ENCODE measurements around the gene CFTR. TPM values are rescaled to one million over a fixed set of nuclear protein-coding genes. Genes with fewer than 3 reads are reported as not detected.

Gene CFTR
- total RNA-seq, 2 experiments from 2014 or later, result not detected

DNA sequence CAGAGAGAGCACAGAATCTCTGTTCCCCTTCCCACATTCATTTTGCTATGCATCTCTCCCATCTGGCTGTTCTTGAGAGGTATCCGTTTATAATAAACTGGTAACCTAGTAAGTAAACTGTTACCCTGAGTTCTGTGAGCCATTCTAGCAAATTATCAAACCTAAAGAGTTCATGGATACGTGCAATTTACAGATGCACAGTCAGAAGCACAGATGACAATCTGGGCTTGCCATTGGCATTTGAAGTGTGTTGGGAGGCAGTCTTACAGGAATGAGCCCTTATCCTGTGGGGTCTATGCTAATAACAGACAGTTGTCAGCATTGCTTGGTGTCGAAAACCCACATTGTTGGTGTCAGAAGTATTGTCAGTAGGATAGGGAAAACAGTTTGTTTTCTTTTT lies 151.8 kb downstream of the CFTR start:
- DNase-seq, result no peak
- Mint-ChIP-seq H3K27me3 (ENCODE audit: low read depth) (no peaks in the 10 kb centered on the region), H3K27ac (no peak overlapping the region), H3K4me1 (ENCODE audit: low read depth) (peaks cover 4% of the 10 kb centered on the region), H3K4me3 (no peak overlapping the region), H3K9me3 (ENCODE audit: insufficient read depth) (no peaks in the 10 kb centered on the region), H3K36me3 (ENCODE audit: low read depth) (no peaks in the 10 kb centered on the region)
- no peak for ATAC-seq
- ChIA-PET CTCF (no interaction called here), POLR2A (no interaction called here)

DNA sequence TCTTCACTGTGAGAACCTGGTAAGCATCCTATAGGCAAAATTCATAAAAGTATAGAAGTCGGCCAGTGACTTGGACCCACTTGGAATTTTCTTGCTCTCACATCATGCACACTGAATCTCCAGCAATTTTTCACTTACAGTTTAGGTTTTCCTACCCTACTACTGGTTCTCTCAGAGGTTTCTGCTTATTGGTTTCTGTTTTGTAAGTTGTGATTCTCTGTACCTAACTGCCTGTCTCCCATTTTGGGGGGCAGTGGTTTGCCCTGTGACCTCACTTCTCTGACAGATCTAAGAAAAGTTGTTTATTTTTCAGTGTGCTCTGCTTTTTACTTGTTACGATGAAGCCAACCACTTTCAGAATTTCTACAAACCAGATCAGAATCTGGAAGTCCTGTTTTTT lies 158.1 kb downstream of the CFTR start:
- no peaks in the 10 kb centered on the region for H3K36me3 Mint-ChIP-seq (ENCODE audit: low read depth)

DNA sequence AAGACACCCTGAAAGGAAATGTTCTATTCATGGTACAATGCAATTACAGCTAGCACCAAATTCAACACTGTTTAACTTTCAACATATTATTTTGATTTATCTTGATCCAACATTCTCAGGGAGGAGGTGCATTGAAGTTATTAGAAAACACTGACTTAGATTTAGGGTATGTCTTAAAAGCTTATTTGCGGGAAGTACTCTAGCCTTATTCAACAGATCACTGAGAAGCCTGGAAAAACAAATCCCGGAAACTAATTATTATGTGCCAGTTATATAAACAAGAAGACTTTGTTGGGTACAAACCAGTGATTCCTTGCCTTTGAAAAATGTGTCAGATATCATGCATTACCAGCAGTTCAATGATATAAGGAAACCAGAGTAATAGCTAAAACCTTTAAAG lies 160.1 kb downstream of the CFTR start:
- CTCF ChIA-PET, result no interaction called here
- Mint-ChIP-seq H3K36me3 (ENCODE audit: low read depth) (no peaks in the 10 kb centered on the region), H3K9me3 (ENCODE audit: insufficient read depth) (no peaks in the 10 kb centered on the region), H3K4me1 (ENCODE audit: low read depth) (no peaks in the 10 kb centered on the region), H3K27me3 (ENCODE audit: low read depth) (no peaks in the 10 kb centered on the region), H3K4me3 (no peak overlapping the region), H3K27ac (no peak overlapping the region)
- DNase-seq (no peak), ATAC-seq (no peak)
- POLR2A ChIA-PET, result no interaction called here

More for the DNA sequence above, 158.1 kb downstream of the CFTR start:
- CTCF ChIA-PET, result no interaction called here
- no peaks in the 10 kb centered on the region for H3K4me1 Mint-ChIP-seq (ENCODE audit: low read depth)
- no peaks in the 10 kb centered on the region for H3K27me3 Mint-ChIP-seq (ENCODE audit: low read depth)
- DNase-seq, result no peak
- POLR2A ChIA-PET, result no interaction called here
- no peak overlapping the region for H3K27ac Mint-ChIP-seq
- no peaks in the 10 kb centered on the region for H3K9me3 Mint-ChIP-seq (ENCODE audit: insufficient read depth)
- ATAC-seq, result no peak
- H3K4me3 Mint-ChIP-seq, result no peak overlapping the region

DNA sequence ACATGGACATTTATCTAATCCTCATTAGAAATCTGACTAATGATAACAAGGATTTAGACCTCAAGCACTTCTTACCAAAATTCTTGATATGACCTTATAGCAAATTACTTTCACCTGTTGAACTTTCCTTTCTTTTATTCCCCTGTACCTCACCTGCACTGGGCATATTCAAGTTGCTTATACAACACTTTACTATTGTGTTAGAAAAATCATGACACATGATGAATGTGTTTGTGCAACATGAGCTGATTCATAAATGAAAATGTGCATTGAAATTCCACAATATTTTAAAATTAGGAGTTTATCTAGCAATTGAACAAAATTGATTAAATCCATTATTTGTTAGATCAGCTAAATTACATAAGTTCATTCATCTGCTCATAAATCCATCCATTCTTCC lies 160.6 kb downstream of the CFTR start:
- H3K36me3 Mint-ChIP-seq (ENCODE audit: low read depth), result no peaks in the 10 kb centered on the region
- no peaks in the 10 kb centered on the region for H3K4me1 Mint-ChIP-seq (ENCODE audit: low read depth)
- H3K4me3 Mint-ChIP-seq, result no peak overlapping the region
- ChIA-PET POLR2A (no interaction called here), CTCF (interaction anchor here (0.6 kb wide), 1 partner anchor 487 kb away, joined by 3 read pairs; no protein-coding TSS in a partner anchor)
- H3K27ac Mint-ChIP-seq, result no peak overlapping the region
- ATAC-seq, result no peak
- no peaks in the 10 kb centered on the region for H3K27me3 Mint-ChIP-seq (ENCODE audit: low read depth)
- no peaks in the 10 kb centered on the region for H3K9me3 Mint-ChIP-seq (ENCODE audit: insufficient read depth)
- DNase-seq, result no peak

DNA sequence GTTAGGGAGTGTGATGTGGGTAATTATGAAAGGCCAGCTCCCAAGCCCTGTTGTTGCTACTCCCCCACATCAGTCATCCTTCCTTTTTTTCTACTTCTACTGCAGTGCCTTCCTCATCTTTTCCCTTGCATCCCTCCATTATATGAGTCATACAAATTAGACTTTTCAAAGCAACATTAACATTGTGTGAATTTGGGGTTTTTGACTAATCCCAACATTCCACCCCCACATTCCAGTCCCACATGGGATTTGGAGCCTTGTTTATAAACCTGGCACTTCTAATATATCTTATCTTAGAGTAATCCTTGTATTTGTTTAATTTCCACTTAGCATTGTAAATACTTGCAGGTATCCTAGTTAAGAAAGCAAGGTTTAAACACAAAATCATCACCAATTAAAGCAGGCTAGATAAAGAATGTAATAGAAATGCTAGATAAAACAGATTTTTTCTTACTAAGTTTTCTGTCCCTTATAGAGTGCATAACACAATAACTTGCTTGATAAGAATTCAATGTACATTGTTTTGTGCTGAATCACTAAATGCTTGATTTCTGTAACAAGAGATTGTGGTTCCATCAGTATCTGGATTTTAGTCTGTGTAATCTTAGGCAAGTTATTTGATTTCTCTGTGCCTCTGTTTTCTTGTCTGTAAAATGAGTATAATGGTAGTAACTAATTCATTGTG lies 165.8 kb downstream of the CFTR start:
- Mint-ChIP-seq H3K27me3 (ENCODE audit: low read depth) (no peaks in the 10 kb centered on the region), H3K4me3 (no peak overlapping the region), H3K4me1 (ENCODE audit: low read depth) (no peaks in the 10 kb centered on the region), H3K36me3 (ENCODE audit: low read depth) (no peaks in the 10 kb centered on the region), H3K27ac (no peak overlapping the region), H3K9me3 (ENCODE audit: insufficient read depth) (no peaks in the 10 kb centered on the region)
- CTCF ChIA-PET, result no interaction called here
- ATAC-seq (no peak), DNase-seq (no peak)
- POLR2A ChIA-PET, result no interaction called here

DNA sequence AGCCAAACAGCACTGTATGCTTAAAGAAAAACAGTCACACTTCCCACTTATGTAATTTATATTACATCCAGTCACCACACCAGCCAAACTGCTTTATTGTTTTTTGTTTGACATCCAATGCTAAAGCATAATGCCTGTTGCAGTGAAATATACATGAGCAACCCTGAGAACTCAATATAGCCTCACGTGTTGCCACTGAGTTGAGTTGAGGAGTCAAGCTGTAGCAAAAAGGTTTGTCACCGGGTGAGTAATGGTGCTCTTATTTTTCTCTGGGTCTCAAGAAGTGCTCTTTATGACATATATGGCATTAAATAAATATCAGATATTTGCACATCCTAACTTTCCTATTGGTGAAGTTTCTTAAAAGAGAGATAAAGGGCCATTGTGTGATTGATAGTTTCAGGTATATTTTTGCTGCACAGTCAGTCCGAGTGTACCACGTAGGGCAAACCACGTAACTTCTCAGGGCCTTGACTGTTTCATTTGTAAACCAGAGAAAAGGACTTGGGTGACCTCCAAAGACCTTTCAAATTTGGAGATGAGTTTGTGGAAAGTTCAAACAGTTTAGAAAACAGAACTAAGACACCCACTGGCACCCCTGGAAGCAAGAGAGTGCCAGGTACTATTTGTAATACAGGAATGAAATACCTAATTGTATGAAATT lies 168.5 kb downstream of the CFTR start:
- ChIA-PET POLR2A (no interaction called here), CTCF (no interaction called here)
- Mint-ChIP-seq H3K27me3 (ENCODE audit: low read depth) (no peaks in the 10 kb centered on the region), H3K4me1 (ENCODE audit: low read depth) (no peaks in the 10 kb centered on the region), H3K9me3 (ENCODE audit: insufficient read depth) (no peaks in the 10 kb centered on the region), H3K36me3 (ENCODE audit: low read depth) (no peaks in the 10 kb centered on the region), H3K4me3 (no peak overlapping the region), H3K27ac (no peak overlapping the region)
- no peak for DNase-seq
- ATAC-seq, result no peak

DNA sequence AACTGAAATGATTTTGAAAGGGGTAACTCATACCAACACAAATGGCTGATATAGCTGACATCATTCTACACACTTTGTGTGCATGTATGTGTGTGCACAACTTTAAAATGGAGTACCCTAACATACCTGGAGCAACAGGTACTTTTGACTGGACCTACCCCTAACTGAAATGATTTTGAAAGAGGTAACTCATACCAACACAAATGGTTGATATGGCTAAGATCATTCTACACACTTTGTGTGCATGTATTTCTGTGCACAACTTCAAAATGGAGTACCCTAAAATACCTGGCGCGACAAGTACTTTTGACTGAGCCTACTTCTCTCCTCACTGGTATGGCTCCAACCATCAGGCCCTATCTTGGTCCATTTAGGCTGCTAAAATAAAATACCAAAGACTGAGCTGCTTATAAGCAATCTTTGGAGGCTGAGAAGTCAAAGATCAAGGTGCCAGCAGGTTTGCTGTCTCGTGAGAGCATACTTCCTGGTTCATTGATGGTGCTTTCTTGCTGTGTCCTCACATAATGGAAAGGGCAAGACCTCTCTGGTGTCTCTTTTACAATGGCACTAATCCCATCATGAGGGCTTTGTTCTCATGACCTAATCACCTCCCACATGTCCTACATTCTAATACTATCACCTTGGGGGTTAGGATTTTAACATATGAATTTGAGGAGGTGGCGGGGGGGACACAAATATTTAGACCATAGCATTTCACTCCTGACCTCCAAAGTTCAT lies 173.3 kb downstream of the CFTR start:
- POLR2A ChIA-PET, result no interaction called here
- Mint-ChIP-seq H3K9me3 (ENCODE audit: insufficient read depth) (no peaks in the 10 kb centered on the region), H3K27ac (no peak overlapping the region), H3K27me3 (ENCODE audit: low read depth) (no peaks in the 10 kb centered on the region), H3K4me1 (ENCODE audit: low read depth) (no peaks in the 10 kb centered on the region), H3K36me3 (ENCODE audit: low read depth) (no peaks in the 10 kb centered on the region), H3K4me3 (no peak overlapping the region)
- CTCF ChIA-PET, result no interaction called here
- ATAC-seq (no peak), DNase-seq (no peak)

DNA sequence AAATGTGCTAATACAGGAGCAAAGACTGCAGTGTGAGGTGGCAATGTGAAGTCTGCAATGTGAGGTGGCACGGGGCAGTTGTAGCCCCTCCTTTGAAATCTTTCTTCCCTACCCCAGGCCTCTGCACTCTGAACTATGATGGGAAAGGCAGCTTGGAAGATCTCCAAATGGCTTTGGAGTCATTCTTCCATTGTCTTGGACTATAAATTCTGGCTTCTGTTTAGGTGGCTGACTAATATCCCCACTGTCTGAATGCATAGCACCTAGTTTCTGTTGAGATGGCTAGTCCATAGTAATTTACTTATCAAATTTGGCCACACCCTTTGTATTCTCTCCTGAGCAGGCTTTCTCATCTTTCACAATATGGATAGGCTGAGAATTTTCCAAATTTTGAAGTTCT lies 175.0 kb downstream of the CFTR start:
- Mint-ChIP-seq H3K9me3 (ENCODE audit: insufficient read depth) (no peaks in the 10 kb centered on the region), H3K36me3 (ENCODE audit: low read depth) (no peaks in the 10 kb centered on the region), H3K4me3 (no peak overlapping the region), H3K4me1 (ENCODE audit: low read depth) (no peaks in the 10 kb centered on the region), H3K27ac (no peak overlapping the region), H3K27me3 (ENCODE audit: low read depth) (no peaks in the 10 kb centered on the region)
- ChIA-PET POLR2A (no interaction called here), CTCF (no interaction called here)
- ATAC-seq (no peak), DNase-seq (no peak)

DNA sequence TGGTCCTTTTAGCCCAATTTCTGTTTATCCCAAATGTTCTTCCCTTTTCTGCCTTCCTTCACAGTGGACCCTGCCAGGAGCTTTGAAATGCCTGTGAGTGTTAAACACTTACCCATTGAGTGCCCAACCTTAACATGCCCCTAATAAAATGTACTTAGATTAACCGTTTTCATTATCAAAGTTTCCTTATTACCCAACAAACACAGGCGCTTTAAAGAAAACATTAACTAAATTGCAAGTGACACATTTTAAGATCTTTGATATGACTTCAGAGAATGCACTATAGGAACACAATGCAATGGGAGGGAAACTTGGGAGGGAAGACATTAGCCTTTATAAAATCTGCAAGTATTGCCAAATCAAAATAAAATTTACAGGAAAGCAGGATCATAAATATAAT lies 177.0 kb downstream of the CFTR start:
- ATAC-seq (no peak), DNase-seq (no peak)
- CTCF ChIA-PET, result no interaction called here
- H3K4me3 Mint-ChIP-seq, result no peak overlapping the region
- POLR2A ChIA-PET, result no interaction called here
- no peaks in the 10 kb centered on the region for H3K9me3 Mint-ChIP-seq (ENCODE audit: insufficient read depth)
- no peaks in the 10 kb centered on the region for H3K4me1 Mint-ChIP-seq (ENCODE audit: low read depth)
- H3K27me3 Mint-ChIP-seq (ENCODE audit: low read depth), result no peaks in the 10 kb centered on the region
- H3K27ac Mint-ChIP-seq, result no peak overlapping the region
- H3K36me3 Mint-ChIP-seq (ENCODE audit: low read depth), result no peaks in the 10 kb centered on the region

DNA sequence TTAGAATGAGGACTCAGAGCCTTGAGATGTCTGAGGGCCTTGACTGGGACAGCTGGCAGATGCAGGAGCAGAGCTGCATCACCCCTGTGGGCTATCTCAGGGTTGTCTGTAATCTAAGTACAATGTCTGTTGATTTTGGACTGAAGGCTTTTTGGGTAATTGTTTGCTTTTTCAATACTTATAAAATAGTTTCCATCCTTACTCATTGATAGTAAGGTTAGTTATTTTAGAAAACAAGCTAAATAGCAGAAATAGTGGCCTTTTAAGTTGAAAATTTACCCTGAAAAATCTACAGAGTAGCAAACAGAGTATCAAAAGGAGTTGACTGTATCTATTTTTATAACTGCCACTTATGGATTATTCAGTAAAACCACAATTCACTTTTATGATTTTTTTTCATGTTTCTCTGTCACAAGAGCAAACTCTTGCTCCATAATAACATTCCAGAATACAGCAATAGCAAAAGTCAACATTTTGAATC lies 179.7 kb downstream of the CFTR start:
- POLR2A ChIA-PET, result no interaction called here
- no peaks in the 10 kb centered on the region for H3K9me3 Mint-ChIP-seq (ENCODE audit: insufficient read depth)
- no peak overlapping the region for H3K4me3 Mint-ChIP-seq
- no peak for ATAC-seq
- H3K27me3 Mint-ChIP-seq (ENCODE audit: low read depth), result no peaks in the 10 kb centered on the region
- no peaks in the 10 kb centered on the region for H3K4me1 Mint-ChIP-seq (ENCODE audit: low read depth)
- DNase-seq, result no peak
- no peaks in the 10 kb centered on the region for H3K36me3 Mint-ChIP-seq (ENCODE audit: low read depth)
- CTCF ChIA-PET, result no interaction called here
- no peak overlapping the region for H3K27ac Mint-ChIP-seq

DNA sequence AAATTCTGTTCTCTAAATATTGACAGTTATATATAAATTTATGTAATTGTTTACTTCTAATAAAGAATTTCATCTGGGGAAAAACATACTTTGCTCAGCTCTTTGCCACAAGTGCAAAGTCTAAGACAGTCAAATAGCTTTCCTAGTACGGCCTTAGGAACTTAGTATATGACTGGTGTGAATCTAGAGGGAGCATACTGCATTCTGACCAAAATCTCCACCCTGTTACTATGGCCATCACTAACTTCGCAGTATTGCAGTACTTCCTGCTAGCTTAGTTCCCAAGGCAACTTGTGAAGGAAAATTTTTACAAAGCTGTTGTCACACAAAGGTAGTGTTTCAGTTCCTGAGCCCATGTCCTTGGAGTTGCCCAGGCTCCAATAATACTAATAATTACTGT lies 181.5 kb downstream of the CFTR start:
- Mint-ChIP-seq H3K9me3 (ENCODE audit: insufficient read depth) (no peaks in the 10 kb centered on the region), H3K27me3 (ENCODE audit: low read depth) (no peaks in the 10 kb centered on the region), H3K4me1 (ENCODE audit: low read depth) (no peaks in the 10 kb centered on the region), H3K27ac (no peak overlapping the region), H3K4me3 (no peak overlapping the region), H3K36me3 (ENCODE audit: low read depth) (no peaks in the 10 kb centered on the region)
- ChIA-PET POLR2A (interaction anchor here (0.6 kb wide), 1 partner anchor 1401 kb away, joined by 3 read pairs; no protein-coding TSS in a partner anchor), CTCF (interaction anchor here (1.2 kb wide), 1 partner anchor 9 kb away, joined by 3 read pairs; no protein-coding TSS in a partner anchor)
- DNase-seq, result no peak
- no peak for ATAC-seq

DNA sequence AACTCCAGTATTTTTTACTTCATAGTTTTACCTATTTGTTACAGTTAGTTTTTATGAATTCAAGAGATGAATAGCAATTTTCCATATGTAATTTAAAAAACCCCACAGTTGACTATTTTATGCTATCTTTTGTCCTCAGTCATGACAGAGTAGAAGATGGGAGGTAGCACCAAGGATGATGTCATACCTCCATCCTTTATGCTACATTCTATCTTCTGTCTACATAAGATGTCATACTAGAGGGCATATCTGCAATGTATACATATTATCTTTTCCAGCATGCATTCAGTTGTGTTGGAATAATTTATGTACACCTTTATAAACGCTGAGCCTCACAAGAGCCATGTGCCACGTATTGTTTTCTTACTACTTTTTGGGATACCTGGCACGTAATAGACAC lies 184.2 kb downstream of the CFTR start:
- Mint-ChIP-seq H3K27me3 (ENCODE audit: low read depth) (no peaks in the 10 kb centered on the region), H3K4me3 (no peak overlapping the region), H3K36me3 (ENCODE audit: low read depth) (no peaks in the 10 kb centered on the region), H3K27ac (no peak overlapping the region), H3K4me1 (ENCODE audit: low read depth) (no peaks in the 10 kb centered on the region), H3K9me3 (ENCODE audit: insufficient read depth) (no peaks in the 10 kb centered on the region)
- ChIA-PET CTCF (no interaction called here), POLR2A (no interaction called here)
- ATAC-seq (no peak), DNase-seq (no peak)

Data from activated CD8-positive, alpha-beta T cell treated with anti-CD3 and anti-CD28 coated beads, Interleukin-2, amount 10 ng/mL, durations not matched to agents 7 days and 5 days (primary cell).